H9 (cell line): ENCODE results near the gene C1orf94. TPM values are rescaled to one million over a fixed set of nuclear protein-coding genes. Genes with fewer than 3 reads are reported as not detected.

Experiments used
- DNase-seq: peaks from one replicate; pipeline ENCODE4 v3.0.0-alpha.2; 2017
- H2AFZ ChIP-seq: one replicate; pipeline ENCODE4 v1.6.1; 2013; ENCODE audit warnings: mild to moderate bottlenecking, low read length, control low read depth, moderate library complexity
- H2AK5ac ChIP-seq: 2 replicates; pipeline ENCODE4 v1.6.1; 2013; ENCODE audit warnings: low read length, control low read depth, mixed read lengths; ENCODE audit not compliant: insufficient read length
- H2BK120ac ChIP-seq: one replicate; pipeline ENCODE4 v1.6.1; 2013; ENCODE audit warnings: low read depth, mild to moderate bottlenecking, low read length, control low read depth, inconsistent platforms; ENCODE audit not compliant: poor library complexity, severe bottlenecking
- H2BK12ac ChIP-seq: 2 replicates; pipeline ENCODE4 v1.6.1; 2013; ENCODE audit warnings: low read length, control low read depth, mixed read lengths, low read depth; ENCODE audit not compliant: insufficient read length
- H2BK15ac ChIP-seq: 2 replicates; pipeline ENCODE4 v1.6.1; 2013; ENCODE audit warnings: low read depth, low read length, control low read depth
- H2BK20ac ChIP-seq: one replicate; pipeline ENCODE4 v1.6.1; 2013; ENCODE audit warnings: low read depth, mild to moderate bottlenecking, low read length, control low read depth, inconsistent platforms; ENCODE audit not compliant: poor library complexity, severe bottlenecking
- H2BK5ac ChIP-seq: 2 replicates; pipeline ENCODE4 v1.6.1; 2013; ENCODE audit warnings: low read length, control low read depth, mixed read lengths; ENCODE audit not compliant: insufficient read length
- H3K14ac ChIP-seq: 2 replicates; pipeline ENCODE4 v1.6.1; 2013; ENCODE audit warnings: low read length, control low read depth; ENCODE audit not compliant: insufficient read depth
- H3K18ac ChIP-seq: 2 replicates; pipeline ENCODE4 v1.6.1; 2013; ENCODE audit warnings: low read depth, mild to moderate bottlenecking, mixed read lengths, low read length, control low read depth; ENCODE audit not compliant: insufficient read length
- H3K23ac ChIP-seq: 2 replicates; pipeline ENCODE4 v1.6.1; 2013; ENCODE audit warnings: low read length, control low read depth, mixed read lengths, low read depth; ENCODE audit not compliant: insufficient read length
- H3K23me2 ChIP-seq: 2 replicates; pipeline ENCODE4 v1.6.1; 2013; ENCODE audit warnings: low read depth, mild to moderate bottlenecking, mixed read lengths, low read length, control low read depth; ENCODE audit not compliant: insufficient read length, poor library complexity, severe bottlenecking
- H3K27ac ChIP-seq: 2 replicates; pipeline ENCODE4 v1.5.1; 2013; ENCODE audit warnings: low read length, control low read depth, mixed read lengths, low read depth; ENCODE audit not compliant: insufficient read length
- H3K27me3 ChIP-seq: 2 replicates; pipeline ENCODE4 v1.6.1; 2013; ENCODE audit warnings: low read length, control low read depth, inconsistent platforms; ENCODE audit not compliant: insufficient read depth
- H3K4ac ChIP-seq: 2 replicates; pipeline ENCODE4 v1.6.1; 2013; ENCODE audit warnings: low read depth, mild to moderate bottlenecking, control low read depth, inconsistent platforms, low read length, moderate library complexity
- H3K4me1 ChIP-seq: 2 replicates; pipeline ENCODE4 v1.6.1; 2013; ENCODE audit warnings: low read length, control low read depth, inconsistent platforms; ENCODE audit not compliant: insufficient read depth
- H3K4me2 ChIP-seq: 2 replicates; pipeline ENCODE4 v1.6.1; 2013; ENCODE audit warnings: low read length, control low read depth, mixed read lengths; ENCODE audit not compliant: insufficient read length, insufficient read depth
- H3K56ac ChIP-seq: 2 replicates; pipeline ENCODE4 v1.6.1; 2013; ENCODE audit warnings: low read depth, mild to moderate bottlenecking, mixed read lengths, low read length, control low read depth; ENCODE audit not compliant: insufficient read length
- H3K79me1 ChIP-seq: 2 replicates; pipeline ENCODE4 v1.6.1; 2013; ENCODE audit warnings: low read depth, mild to moderate bottlenecking, moderate library complexity, low read length, control low read depth, inconsistent platforms; ENCODE audit not compliant: insufficient read depth, poor library complexity, severe bottlenecking
- H3K79me2 ChIP-seq: 2 replicates; pipeline ENCODE4 v1.6.1; 2013; ENCODE audit warnings: low read length, control low read depth, inconsistent platforms; ENCODE audit not compliant: insufficient read depth
- H3K9ac ChIP-seq: 2 replicates; pipeline ENCODE4 v1.6.1; 2013; ENCODE audit warnings: low read length, control low read depth, mixed read lengths; ENCODE audit not compliant: insufficient read length; ENCODE audit errors: extremely low read depth
- H3K9me3 ChIP-seq: one replicate; pipeline ENCODE4 v1.6.1; 2013; ENCODE audit warnings: low read depth, low read length, inconsistent platforms; ENCODE audit not compliant: control insufficient read depth
- H3T11ph ChIP-seq: one replicate; pipeline ENCODE4 v1.6.1; 2013; ENCODE audit warnings: mild to moderate bottlenecking, low read length, control low read depth, inconsistent platforms
- H4K20me1 ChIP-seq: one replicate; pipeline ENCODE4 v1.6.1; 2013; ENCODE audit not compliant: control insufficient read depth, insufficient read length, insufficient read depth
- H4K5ac ChIP-seq: 2 replicates; pipeline ENCODE4 v1.6.1; 2013; ENCODE audit warnings: low read depth, mild to moderate bottlenecking, mixed read lengths, low read length, control low read depth; ENCODE audit not compliant: insufficient read length
- H4K8ac ChIP-seq: replicated peaks from 2 replicates; pipeline ENCODE4 v1.6.1; 2013; ENCODE audit warnings: low read length, control low read depth, mixed read lengths, low read depth; ENCODE audit not compliant: insufficient read length
- H4K91ac ChIP-seq: 2 replicates; pipeline ENCODE4 v1.6.1; 2013; ENCODE audit warnings: low read depth, mild to moderate bottlenecking, moderate library complexity, mixed read lengths, low read length, control low read depth; ENCODE audit not compliant: insufficient read length
- H3K27ac Mint-ChIP-seq, 3 experiments: 2 replicates in 2 of 3; 3 replicates in 1 of 3; pipeline ENCODE4 v1.8.0; 2020 to 2021; ENCODE audit warnings: mixed read lengths in 3 of 3, mild to moderate bottlenecking in 1 of 3, moderate library complexity in 1 of 3
- H3K27me3 Mint-ChIP-seq: 2 replicates; pipeline ENCODE4 v1.8.0; 2021; ENCODE audit warnings: low read depth, mild to moderate bottlenecking, moderate library complexity, mixed read lengths
- H3K36me3 Mint-ChIP-seq, 3 experiments: 2 replicates in 2 of 3; 3 replicates in 1 of 3; pipeline ENCODE4 v1.8.0; 2020 to 2021; ENCODE audit warnings: low read depth in 3 of 3, mixed read lengths in 3 of 3; ENCODE audit not compliant: insufficient read depth in 1 of 3
- H3K4me1 Mint-ChIP-seq, 2 experiments: 2 replicates each; pipeline ENCODE4 v1.8.0; 2020; ENCODE audit warnings: mixed read lengths in 2 of 2
- H3K4me3 Mint-ChIP-seq, 2 experiments: 2 replicates in 1 of 2; 3 replicates in 1 of 2; pipeline ENCODE4 v1.8.0; 2020 to 2021; ENCODE audit warnings: mild to moderate bottlenecking in 2 of 2, mixed read lengths in 2 of 2, moderate library complexity in 1 of 2
- H3K9me3 Mint-ChIP-seq, 2 experiments: 2 replicates in 1 of 2; 3 replicates in 1 of 2; pipeline ENCODE4 v1.8.0; 2020; ENCODE audit warnings: mild to moderate bottlenecking in 2 of 2, mixed read lengths in 2 of 2, moderate library complexity in 1 of 2
- WGBS: extraction: QIAGEN DNeasy Blood & Tissue Kit; methylation state at CpG from one replicate; pipeline ENCODE4 v1.1.7; 2013; ENCODE audit warnings: missing lambda C conversion rate, low lambda C conversion rate, mixed read lengths; ENCODE audit not compliant: insufficient read length; ENCODE audit errors: extremely low coverage; 5-methylcytosine and 5-hydroxymethylcytosine counted together
- total RNA-seq: library from RNA; stranded (reverse); gene quantifications from 2 replicates; pipeline ENCODE4 v1.2.1, GENCODE V29; 2021
- TF ChIP-seq, protein P1 (sequence below): fragments of 200-600 bp; sonication (generic); conservative IDR thresholded peaks from 3 replicates; pipeline ENCODE4 v1.8.0; 2021; ENCODE audit warnings: antibody characterized with exemption, mild to moderate bottlenecking

C1orf94 gene
- total RNA-seq, 1 experiment from 2014 or later, result 0.98 TPM

DNA sequence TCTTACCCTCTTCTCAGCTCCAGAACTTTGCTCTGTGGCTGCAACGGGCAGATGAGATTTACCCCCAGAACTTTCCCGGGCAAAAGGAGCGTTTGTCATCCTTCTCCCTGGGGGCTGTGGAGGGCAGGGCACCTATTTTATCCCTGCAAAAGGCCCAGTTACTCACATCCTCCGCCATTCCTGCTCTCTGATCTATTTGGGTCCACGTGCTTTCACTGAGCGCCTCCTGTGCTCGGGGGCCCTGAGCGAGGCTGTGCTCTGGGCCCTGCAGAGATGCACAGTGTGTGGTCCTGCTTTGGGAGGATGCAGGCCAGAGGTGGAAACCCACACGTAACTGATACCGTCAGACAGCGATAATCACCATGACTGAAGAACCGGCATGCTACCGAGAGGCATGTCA is 9.3 kb upstream of the C1orf94 start:
- no peaks in the 10 kb centered on the region for H3K9me3 ChIP-seq
- H3K79me2 ChIP-seq, result no peaks in the 10 kb centered on the region
- H2AK5ac ChIP-seq, result no peak overlapping the region
- no peak overlapping the region for H4K5ac ChIP-seq
- H2AFZ ChIP-seq, result no peak overlapping the region
- no peak overlapping the region for H3K27ac ChIP-seq
- H3T11ph ChIP-seq, result no peak overlapping the region
- H3K23ac ChIP-seq, result no peak overlapping the region
- peak overlapping the region; percentile 69 for H3K18ac ChIP-seq
- no peak overlapping the region for H4K91ac ChIP-seq
- H4K8ac ChIP-seq, result no peak overlapping the region
- H3K4me2 ChIP-seq, result peak overlapping the region; percentile 99
- no peak overlapping the region for H2BK5ac ChIP-seq
- no peak overlapping the region for H2BK20ac ChIP-seq
- peak overlapping the region in 2 of 3 experiments; percentile 42 to 90; a peak in 3 of 7 replicates for H3K27ac Mint-ChIP-seq
- peaks cover 43% of the 10 kb centered on the region for H3K23me2 ChIP-seq
- TF ChIP-seq, protein P1, sequence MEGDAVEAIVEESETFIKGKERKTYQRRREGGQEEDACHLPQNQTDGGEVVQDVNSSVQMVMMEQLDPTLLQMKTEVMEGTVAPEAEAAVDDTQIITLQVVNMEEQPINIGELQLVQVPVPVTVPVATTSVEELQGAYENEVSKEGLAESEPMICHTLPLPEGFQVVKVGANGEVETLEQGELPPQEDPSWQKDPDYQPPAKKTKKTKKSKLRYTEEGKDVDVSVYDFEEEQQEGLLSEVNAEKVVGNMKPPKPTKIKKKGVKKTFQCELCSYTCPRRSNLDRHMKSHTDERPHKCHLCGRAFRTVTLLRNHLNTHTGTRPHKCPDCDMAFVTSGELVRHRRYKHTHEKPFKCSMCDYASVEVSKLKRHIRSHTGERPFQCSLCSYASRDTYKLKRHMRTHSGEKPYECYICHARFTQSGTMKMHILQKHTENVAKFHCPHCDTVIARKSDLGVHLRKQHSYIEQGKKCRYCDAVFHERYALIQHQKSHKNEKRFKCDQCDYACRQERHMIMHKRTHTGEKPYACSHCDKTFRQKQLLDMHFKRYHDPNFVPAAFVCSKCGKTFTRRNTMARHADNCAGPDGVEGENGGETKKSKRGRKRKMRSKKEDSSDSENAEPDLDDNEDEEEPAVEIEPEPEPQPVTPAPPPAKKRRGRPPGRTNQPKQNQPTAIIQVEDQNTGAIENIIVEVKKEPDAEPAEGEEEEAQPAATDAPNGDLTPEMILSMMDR, result no peak
- peaks cover 8% of the 10 kb centered on the region; the same call in 1 of the 2 replicates for H3K4me1 ChIP-seq
- H3K79me1 ChIP-seq, result no peaks in the 10 kb centered on the region
- WGBS, result no CpG with 5 or more reads among the region's 13 CpGs
- H3K9ac ChIP-seq, result peak overlapping the region; percentile 29
- H3K9me3 Mint-ChIP-seq, result peaks cover 0 to 2% of the 10 kb centered on the region in 2 experiments; a peak in 1 of 5 replicates
- no peaks in the 10 kb centered on the region for H3K27me3 ChIP-seq
- H2BK15ac ChIP-seq, result no peak overlapping the region
- H2BK12ac ChIP-seq, result no peak overlapping the region
- peak overlapping the region; percentile 85; the same call in 1 of the 2 replicates for H3K14ac ChIP-seq
- H3K56ac ChIP-seq, result no peak overlapping the region
- H3K36me3 Mint-ChIP-seq, result no peaks in the 10 kb centered on the region; a peak in 1 of 7 replicates
- H4K20me1 ChIP-seq, result no peaks in the 10 kb centered on the region
- H2BK120ac ChIP-seq, result no peak overlapping the region
- H3K27me3 Mint-ChIP-seq, result peaks cover 41% of the 10 kb centered on the region
- H3K4me3 Mint-ChIP-seq, result peak overlapping the region; percentile 63 to 92
- H3K4me1 Mint-ChIP-seq, result peaks cover 33 to 42% of the 10 kb centered on the region in 2 experiments
- no peak overlapping the region for H3K4ac ChIP-seq
- DNase-seq, result no peak
